Tibial nerve (tissue), 3 donors: ENCODE results near the gene RGS6.

Experiments used
- CTCF ChIP-seq, 5 experiments: fragments of 200-600 bp in 3 of 5; fragments of 450-650 bp in 2 of 5; sonication (generic) in 3 of 5; IDR thresholded peaks; one replicate each; pipeline ENCODE4 v1.5.1; 2016 to 2019; ENCODE audit warnings: antibody characterized with exemption in 5 of 5, mild to moderate bottlenecking in 3 of 5, moderate library complexity in 2 of 5
- POLR2A ChIP-seq, 2 donors: fragments of 450-650 bp; IDR thresholded peaks; one replicate each; pipeline ENCODE4 v1.6.1; 2017; ENCODE audit warnings: antibody characterized with exemption in 2 of 2, mild to moderate bottlenecking in 2 of 2, moderate library complexity in 2 of 2

DNA sequence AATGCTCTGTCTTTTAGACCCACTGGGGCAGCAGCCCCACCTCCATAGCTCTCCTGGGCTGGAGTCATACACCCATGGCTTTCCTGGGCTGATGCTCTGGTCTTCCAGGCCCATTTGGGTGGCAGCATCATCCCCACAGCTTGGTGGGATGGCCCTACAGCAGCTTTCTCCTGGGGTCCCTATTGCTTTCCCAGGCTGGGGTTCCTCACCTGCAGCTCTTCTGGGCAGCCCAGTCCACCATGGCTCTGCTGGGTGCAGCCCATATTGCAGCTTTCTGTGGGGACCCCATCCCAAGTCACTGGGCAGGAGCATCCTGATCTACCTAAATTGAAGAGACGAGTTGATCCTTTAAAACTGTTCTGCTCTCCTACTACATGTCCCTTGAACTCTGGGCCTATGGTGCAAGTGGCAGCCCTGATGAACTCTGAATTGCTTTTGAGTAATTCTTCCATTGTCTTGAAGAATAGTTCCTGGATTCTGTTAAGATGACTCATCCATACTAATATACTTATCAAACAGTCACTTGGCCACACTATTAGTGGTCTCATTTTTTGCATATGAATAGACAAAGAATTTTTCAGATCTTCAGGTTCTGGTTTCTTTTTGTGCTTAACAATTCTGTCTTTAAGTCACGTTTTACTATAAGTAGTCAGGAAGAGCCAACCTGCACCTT, 571.6 kb downstream of the RGS6 start:
- no peak for TF ChIP-seq POLR2A (IDR thresholded peaks at IDR 0.05)
- no peak for TF ChIP-seq CTCF (IDR thresholded peaks at IDR 0.05)
